ENCODE data around the gene CNOT6.

DNA sequence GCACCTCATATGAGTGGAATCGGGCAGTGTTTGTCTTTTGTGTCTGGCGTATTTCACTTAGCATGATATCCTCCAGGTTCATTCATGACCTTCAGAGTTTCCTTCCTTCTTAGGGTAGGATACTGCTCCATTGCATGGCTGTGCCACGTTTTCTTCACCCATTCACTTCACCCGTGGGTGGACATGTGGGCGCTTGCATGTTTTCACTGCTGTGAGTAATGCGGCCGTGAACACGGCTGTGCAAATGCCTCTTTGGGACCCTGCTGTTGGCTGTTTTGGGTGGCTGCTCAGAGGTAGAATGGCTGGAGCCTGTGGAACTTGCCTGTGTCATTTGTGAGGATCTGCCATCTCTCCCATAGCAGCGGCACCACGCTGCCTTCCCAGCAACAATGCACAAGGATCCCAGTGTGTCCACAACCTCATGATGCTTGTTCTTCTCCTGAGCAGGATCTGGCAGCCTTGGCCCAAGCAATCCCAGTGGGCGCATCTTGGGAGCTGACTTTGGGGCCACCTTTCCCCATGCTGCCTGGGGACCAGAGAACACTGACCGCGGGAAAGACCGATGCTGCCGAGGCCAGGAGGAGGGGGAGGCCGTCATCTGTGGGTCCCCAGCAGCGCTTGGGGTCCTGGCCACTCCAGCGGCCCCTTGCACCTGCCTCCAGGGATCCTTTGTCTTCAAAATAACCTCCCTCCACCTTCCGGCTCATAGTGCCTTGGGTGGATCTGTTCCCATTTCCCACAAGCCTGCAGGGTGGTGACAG, 99.4 kb downstream of the CNOT6 start:
- TF ChIP-seq, protein P1, sequence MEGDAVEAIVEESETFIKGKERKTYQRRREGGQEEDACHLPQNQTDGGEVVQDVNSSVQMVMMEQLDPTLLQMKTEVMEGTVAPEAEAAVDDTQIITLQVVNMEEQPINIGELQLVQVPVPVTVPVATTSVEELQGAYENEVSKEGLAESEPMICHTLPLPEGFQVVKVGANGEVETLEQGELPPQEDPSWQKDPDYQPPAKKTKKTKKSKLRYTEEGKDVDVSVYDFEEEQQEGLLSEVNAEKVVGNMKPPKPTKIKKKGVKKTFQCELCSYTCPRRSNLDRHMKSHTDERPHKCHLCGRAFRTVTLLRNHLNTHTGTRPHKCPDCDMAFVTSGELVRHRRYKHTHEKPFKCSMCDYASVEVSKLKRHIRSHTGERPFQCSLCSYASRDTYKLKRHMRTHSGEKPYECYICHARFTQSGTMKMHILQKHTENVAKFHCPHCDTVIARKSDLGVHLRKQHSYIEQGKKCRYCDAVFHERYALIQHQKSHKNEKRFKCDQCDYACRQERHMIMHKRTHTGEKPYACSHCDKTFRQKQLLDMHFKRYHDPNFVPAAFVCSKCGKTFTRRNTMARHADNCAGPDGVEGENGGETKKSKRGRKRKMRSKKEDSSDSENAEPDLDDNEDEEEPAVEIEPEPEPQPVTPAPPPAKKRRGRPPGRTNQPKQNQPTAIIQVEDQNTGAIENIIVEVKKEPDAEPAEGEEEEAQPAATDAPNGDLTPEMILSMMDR (IDR thresholded peaks at IDR 0.05): no peak
- no peak for TF ChIP-seq POLR2A (IDR thresholded peaks at IDR 0.05)

All from heart left ventricle (tissue), 13 donors.